GM12892 (cell line): ENCODE results near the gene OR51G1.

Source experiments
- POLR2A ChIP-seq: IDR thresholded peaks from 2 replicates; pipeline ENCODE4 v1.6.1; 2011; ENCODE audit warnings: low read depth, low read length, control low read depth
- POLR2AphosphoS5 ChIP-seq: IDR thresholded peaks from 2 replicates; pipeline ENCODE4 v1.6.1; 2011; ENCODE audit warnings: low read depth, low read length, control low read depth
- TAF1 ChIP-seq: IDR thresholded peaks from 2 replicates; pipeline ENCODE4 v1.6.1; 2011; ENCODE audit warnings: low read depth, mild to moderate bottlenecking, control low read depth, low read length, borderline replicate concordance

- no peak for TF ChIP-seq POLR2A
- no peak for TF ChIP-seq POLR2AphosphoS5
- TF ChIP-seq TAF1, result no peak
Measured at GRCh38 chr11:4921796-4922195, 2.3 kb downstream of the OR51G1 start.
